NCI-H510A (cell line): Measurements from ENCODE around the gene RFNG.

ENCODE experiments used
- DNase-seq: peaks from one replicate; lab custom pipeline; 2025; lab: John Stamatoyannopoulos, UW

The RFNG gene

DNA sequence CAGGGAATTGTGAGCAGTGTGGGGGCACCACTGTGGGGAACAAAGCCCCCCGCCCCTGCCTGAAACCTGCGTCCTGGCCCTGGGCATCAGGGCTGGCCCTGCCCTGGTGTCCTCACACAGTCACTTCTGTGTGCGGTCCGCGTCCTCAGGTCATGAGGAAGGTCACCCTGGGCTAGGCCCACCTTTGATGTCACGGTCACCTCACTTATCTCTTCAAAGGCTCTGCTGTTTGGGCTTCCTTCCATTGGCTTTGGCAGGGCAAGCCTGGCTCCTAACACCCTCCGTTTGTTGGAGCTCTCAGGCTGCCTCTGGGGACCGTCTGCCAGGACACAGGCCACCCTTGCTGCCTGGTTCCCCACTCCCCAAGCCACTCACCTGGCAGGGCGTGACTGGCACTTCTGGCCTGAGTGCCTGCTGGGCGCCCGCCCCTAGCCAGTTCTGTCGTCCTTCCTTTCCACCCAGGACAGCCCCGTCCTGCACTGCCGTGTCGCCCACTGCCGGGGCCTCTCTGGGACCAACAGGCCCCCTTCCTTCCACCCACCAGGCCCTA lies 37.8 kb downstream of the RFNG start:
- no peak for DNase-seq

- no peak for DNase-seq
Observed at GRCh38 chr17:82013341-82013740, 38.3 kb downstream of the RFNG start.

- peak; percentile 83 for DNase-seq
Observed at GRCh38 chr17:82012640-82013295, 38.8 kb downstream of the RFNG start.

- DNase-seq: no peak
Observed at GRCh38 chr17:82012261-82012639, 39.4 kb downstream of the RFNG start.

DNA sequence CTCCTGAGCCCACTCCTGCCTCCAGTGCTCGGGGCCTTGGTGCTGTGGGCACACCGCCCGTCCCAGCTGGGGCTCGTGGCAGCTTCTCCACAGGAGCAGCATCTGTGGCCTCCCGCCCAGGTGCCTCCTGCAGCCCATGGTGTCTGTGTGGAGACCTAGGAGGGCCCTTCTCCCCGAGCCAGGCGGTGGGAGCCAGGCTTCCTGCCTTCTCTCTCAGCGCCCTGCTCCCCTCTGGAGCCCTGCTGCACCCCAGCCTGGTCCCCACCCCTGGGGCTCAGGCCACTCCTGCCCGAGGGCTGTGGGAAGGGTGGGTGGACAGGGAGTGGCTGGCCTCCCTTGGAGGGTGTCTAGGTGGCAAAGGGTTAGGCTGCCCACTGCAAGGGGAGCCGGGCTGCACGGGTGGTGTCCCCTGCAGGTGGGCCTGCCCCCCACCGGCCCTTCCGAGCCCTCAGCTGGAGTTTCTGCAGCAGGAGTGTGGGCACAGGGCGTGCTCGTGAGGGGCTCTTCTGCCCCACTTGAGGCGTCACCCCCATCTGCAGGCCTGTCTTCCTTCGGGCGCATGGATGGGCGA lies 39.9 kb downstream of the RFNG start:
- no peak for DNase-seq

DNA sequence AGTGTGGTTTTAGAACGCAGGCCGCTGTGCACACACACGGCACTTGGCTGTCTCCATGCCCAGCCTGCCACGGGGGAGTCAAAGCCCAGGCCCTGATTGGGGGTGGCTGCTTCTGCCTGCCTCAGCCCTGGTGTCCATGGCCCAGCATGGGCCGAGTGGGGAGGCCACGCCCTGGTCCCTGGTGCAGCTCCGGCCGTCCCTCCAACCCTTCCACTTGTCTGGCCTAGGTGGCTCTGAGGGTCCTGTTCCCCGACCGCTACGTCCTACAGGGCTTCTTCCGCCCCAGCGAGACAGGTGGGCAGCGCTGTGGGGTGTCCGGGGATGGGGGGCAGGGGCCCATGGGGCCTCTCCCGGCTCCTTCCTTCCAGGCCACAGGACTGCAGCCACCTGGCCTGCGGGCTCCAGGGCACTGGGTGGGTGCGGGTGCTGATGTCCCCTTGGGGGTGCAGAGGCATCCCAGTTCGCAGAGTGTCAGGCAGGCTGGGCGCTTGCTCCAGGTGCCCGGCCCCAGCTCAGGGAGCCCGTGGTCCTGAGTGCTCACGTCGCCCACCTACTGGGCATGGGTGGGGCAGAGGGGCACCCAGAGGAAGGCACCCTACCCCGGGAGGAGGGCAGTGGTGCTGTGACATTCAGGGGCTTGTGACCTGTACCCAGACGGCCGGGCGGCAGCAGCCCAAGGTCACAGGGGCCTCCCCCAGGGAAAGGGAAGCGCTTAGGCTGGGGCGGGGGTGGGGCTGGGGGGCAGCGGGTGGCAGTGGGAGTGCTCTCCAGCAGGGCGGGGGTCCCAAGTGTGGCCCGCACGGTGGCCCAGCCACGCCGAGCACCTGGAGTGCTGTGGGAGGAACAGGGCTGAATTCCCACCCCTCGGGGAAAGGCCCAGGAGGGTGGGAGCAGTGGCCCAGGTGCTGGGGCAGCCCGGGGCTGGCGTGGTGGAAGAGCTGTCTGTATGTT lies 40.8 kb downstream of the RFNG start:
- no peak for DNase-seq

DNA sequence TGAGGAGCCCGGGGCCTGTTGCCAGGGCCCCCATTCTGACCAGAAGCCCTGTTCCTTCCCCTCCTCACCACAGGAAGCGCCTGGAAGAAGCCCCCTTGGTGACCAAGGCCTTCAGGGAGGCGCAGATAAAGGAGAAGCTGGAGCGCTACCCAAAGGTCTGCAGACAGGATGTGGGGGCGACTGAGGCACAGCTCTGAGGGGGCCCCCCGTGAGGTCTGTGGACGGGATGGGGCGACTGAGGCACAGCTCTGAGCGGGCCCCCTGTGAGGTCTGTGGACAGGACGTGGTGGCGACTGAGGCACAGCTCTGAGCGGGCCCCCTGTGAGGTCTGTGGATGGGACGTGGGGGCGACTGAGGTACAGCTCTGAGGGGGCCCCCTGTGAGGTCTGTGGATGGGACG lies 42.2 kb downstream of the RFNG start:
- DNase-seq: no peak

- no peak for DNase-seq
Observed at GRCh38 chr17:82008941-82009405, 42.6 kb downstream of the RFNG start.

DNA sequence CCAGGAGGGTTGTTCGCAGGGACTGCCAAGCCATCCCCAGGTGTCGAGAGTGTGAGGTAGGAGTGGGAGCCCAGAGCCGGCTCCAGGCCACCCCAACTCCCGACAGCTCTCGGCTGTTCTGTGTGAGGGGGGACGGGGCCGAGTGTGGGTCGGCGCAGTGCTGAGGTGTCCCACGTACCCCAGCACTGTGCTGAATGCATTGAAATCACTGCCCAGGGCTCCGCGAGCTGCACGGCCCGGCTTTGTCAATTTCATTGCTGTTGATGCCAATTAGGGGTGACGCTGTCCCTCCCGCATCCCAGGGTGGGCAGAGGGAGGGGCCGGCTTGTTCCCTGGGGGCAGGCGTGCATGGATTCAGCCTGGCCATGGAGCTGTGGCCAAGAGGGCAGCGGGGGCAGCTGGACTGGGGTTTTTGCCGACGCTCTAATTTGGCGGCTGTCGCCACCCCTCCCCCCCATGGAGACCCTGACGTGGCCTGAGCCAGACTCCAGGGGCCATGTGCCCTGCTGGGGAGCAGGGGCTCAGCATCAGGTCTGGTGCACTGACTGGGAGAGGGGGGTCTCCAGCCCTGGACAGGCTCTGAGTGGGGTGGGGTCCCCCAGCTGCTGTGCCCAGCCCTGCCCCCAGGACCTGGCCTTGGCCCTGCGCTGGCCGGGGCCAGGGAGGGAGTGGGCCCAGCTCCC lies 43.2 kb downstream of the RFNG start:
- no peak for DNase-seq

DNA sequence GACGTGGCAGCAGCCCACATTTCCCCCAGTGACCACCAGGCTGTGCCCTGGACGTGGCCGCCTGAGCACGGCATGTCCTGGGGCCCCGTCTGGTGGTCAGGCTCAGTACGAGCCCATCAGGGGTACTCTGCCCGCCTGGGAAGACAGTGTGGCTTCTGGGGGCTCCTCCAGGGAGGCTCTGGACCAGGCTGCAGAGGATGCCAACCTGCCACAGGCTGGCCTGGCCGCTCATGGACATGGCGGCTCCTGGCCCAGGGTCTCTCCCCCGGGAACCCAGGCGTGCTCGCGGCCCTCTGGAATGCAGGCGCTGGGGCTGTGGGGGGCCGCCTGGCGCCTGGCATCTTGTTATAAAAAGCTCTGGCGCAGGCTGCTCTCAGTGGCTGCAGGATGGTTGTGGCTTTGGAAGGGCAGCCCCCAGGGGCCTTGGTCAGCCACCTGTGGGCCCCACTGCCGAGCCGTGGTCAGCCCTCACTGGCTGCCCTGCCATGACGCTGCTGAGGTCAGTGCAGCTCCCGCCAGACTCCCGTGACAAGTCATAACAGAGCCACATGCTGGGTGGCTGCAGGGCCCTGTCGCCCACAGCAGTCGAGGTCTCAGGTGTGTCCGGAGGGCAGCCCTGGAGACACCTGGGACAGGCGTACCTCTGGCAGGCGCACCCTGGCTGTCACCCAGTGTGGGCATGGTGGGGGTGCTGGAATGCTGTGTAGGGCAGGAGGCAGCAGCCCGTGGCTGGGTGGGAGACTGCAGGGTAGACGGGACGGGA lies 43.9 kb downstream of the RFNG start:
- DNase-seq: no peak

GRCh38 chr17:82007228-82007494 lies 44.5 kb downstream of the RFNG start:
- DNase-seq: no peak

GRCh38 chr17:82006468-82007227 lies 45.0 kb downstream of the RFNG start:
- DNase-seq: no peak

GRCh38 chr17:82005701-82006348 lies 45.8 kb downstream of the RFNG start:
- no peak for DNase-seq

GRCh38 chr17:82004517-82005455 lies 46.8 kb downstream of the RFNG start:
- DNase-seq: no peak

DNA sequence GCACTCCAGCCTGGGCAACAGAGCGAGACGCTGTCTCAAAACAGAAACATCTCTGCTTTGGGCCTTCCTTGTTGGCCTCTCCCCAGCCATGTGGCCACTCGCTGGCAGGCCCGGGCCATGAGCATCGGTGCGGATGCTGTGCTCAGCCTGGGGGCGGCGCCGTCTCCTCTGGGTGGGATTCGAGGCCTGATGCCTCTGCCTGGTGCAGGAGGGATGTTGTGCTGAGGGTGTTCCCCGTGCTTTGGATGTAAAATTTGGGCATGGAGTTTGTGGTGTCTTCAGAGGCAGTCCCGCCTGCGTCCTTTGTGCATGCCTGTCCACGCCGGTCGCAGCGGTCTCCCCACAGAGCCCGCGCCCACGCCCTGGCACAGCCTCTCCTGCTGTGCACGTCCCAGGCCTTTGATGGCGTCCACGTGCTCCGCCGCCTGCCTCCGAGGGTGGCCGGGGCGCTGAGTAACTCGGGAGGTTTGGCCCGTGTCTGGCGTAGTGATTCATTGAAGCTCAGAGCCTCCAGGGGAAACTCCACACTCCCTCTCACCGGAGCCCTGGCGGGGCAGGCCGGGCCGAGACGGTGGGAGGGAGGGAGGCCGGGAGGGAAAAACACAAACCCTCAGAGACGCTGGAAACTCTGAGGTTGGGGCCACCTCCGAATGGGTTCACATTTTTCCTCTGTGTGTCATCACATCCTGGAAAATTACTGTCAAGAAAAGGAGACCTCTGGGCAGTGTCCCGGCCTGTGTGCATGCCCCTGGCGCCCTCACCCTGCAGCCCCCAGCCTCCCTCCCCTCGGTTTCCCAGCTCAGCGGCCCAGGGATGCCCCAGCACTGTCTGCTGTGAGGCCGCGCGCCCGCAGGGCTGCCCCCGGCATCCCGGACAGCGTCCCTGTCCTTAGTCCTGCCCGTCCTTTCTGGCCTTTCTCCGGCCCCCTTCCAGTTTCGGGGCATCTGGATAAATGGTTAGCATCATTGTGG lies 47.9 kb downstream of the RFNG start:
- DNase-seq: no peak

GRCh38 chr17:82001571-82002056 lies 50.0 kb downstream of the RFNG start:
- no peak for DNase-seq

DNA sequence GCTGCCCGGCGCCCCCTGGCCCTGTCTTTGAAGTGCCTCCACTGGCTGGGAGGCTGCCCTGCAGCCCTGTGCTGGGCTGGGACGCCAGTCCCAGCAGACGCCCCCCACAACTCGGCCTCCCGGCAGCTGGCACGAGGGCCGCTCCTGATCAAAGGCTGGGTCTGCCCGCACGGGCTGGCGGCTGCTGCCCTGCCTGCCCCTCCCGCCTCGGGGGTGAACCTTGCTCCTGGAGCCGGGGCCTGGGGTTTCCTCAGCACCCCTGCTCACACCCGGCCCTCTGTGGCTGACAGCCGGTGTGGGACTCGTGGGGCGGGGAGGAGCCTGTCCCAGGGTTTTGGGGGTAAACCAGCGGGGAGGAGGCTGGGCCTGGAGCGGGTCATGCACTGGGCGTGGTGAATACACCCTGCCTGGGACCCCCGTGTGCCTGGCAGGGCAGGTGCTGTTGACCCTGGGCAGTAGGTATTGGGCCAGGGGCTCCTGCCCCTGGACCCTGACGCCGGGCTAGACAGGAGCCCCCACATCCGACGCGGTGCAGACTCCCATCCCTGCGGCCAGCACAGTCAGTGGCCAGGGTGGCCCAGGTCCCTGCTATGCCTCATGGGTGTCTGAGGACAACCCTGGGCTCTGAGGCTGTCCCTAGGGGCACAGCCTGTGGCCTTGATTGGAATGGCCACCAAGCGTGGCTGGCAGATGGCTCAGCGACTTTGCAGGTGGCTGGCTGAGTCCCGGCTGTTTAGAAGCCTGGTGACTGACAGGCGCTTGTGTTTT lies 50.6 kb downstream of the RFNG start:
- no peak for DNase-seq
